Neural progenitor cell (in vitro differentiated cells): Measurements from ENCODE around the gene STAG1. TPM values are rescaled to one million over a fixed set of nuclear protein-coding genes. Genes with fewer than 3 reads are reported as not detected.

ENCODE experiments used
- DNase-seq: peaks from one replicate; pipeline ENCODE4 v3.0.0-alpha.2; 2016; ENCODE audit warnings: low spot score
- H2AFZ ChIP-seq: fragments of 200-600 bp; sonication (generic); replicated peaks from 2 replicates; pipeline ENCODE4 v1.6.1; 2016; ENCODE audit warnings: antibody characterized with exemption
- H3F3A ChIP-seq: fragments of 200-600 bp; sonication (generic); 2 replicates; pipeline ENCODE4 v1.6.1; 2016; ENCODE audit warnings: antibody characterized with exemption, low read depth
- H3K27ac ChIP-seq: fragments of 200-600 bp; sonication (generic); 2 replicates; pipeline ENCODE4 v1.5.1; 2016; ENCODE audit warnings: mild to moderate bottlenecking
- H3K27me3 ChIP-seq: fragments of 200-600 bp; sonication (generic); 2 replicates; pipeline ENCODE4 v1.6.1; 2016; ENCODE audit warnings: mild to moderate bottlenecking, moderate library complexity
- H3K36me3 ChIP-seq: fragments of 200-600 bp; sonication (generic); 2 replicates; pipeline ENCODE4 v1.5.1; 2016
- H3K4me1 ChIP-seq: fragments of 200-600 bp; sonication (generic); 2 replicates; pipeline ENCODE4 v1.6.1; 2016; ENCODE audit warnings: mixed run types
- H3K4me2 ChIP-seq: fragments of 200-600 bp; sonication (generic); 2 replicates; pipeline ENCODE4 v1.6.1; 2016
- H3K4me3 ChIP-seq: fragments of 200-600 bp; sonication (generic); 2 replicates; pipeline ENCODE4 v1.5.1; 2016
- H3K79me2 ChIP-seq: fragments of 200-600 bp; sonication (generic); 2 replicates; pipeline ENCODE4 v1.6.1; 2016; ENCODE audit warnings: low read depth
- H3K9ac ChIP-seq: fragments of 200-600 bp; sonication (generic); 2 replicates; pipeline ENCODE4 v1.6.1; 2016
- H3K9me3 ChIP-seq: fragments of 200-600 bp; sonication (generic); 2 replicates; pipeline ENCODE4 v1.5.1; 2016; ENCODE audit warnings: low read depth
- H4K20me1 ChIP-seq: fragments of 200-600 bp; sonication (generic); 2 replicates; pipeline ENCODE4 v1.6.1; 2016; ENCODE audit warnings: low read depth
- H3K27ac Mint-ChIP-seq: 3 replicates; pipeline ENCODE4 v1.8.0; 2021; ENCODE audit warnings: mixed read lengths
- H3K27me3 Mint-ChIP-seq: 2 replicates; pipeline ENCODE4 v1.8.0; 2022; ENCODE audit warnings: low read depth, mild to moderate bottlenecking, inconsistent platforms, moderate library complexity, mixed read lengths; ENCODE audit not compliant: insufficient read depth
- H3K36me3 Mint-ChIP-seq: 3 replicates; pipeline ENCODE4 v1.8.0; 2021; ENCODE audit warnings: mixed read lengths
- H3K4me1 Mint-ChIP-seq: 3 replicates; pipeline ENCODE4 v1.8.0; 2021; ENCODE audit warnings: mixed read lengths
- H3K4me3 Mint-ChIP-seq: 3 replicates; pipeline ENCODE4 v1.8.0; 2021; ENCODE audit warnings: mild to moderate bottlenecking, moderate library complexity, mixed read lengths
- H3K9me3 Mint-ChIP-seq: 3 replicates; pipeline ENCODE4 v1.8.0; 2020; ENCODE audit warnings: mixed read lengths
- CTCF ChIP-seq: fragments of 200-600 bp; sonication (generic); IDR thresholded peaks from 2 replicates; pipeline ENCODE4 v1.5.1; 2017; ENCODE audit warnings: antibody characterized with exemption, mild to moderate bottlenecking
- EZH2 ChIP-seq: fragments of 200-600 bp; sonication (generic); IDR thresholded peaks from 2 replicates; pipeline ENCODE4 v1.6.1; 2017; ENCODE audit warnings: antibody characterized with exemption, mild to moderate bottlenecking, moderate library complexity
- EZH2phosphoT487 ChIP-seq: fragments of 200-600 bp; sonication (generic); IDR thresholded peaks from 2 replicates; pipeline ENCODE4 v1.6.1; 2017; ENCODE audit warnings: antibody characterized with exemption
- total RNA-seq: library from RNA; depleted of rRNA; stranded (reverse); fragments of >200 nt; gene quantifications from 2 replicates; pipeline ENCODE4 v1.2.3, GENCODE V29; 2015; ENCODE audit warnings: low replicate concordance

STAG1 gene
- total RNA-seq, 1 donor from 2014 or later, result 38.3 TPM

GRCh38 chr3:136457793-136458192, 294.4 kb downstream of the STAG1 start:
- no peak for DNase-seq
- no peaks in the 10 kb centered on the region for H3K4me1 ChIP-seq
- no peak overlapping the region for H3K9ac ChIP-seq
- TF ChIP-seq CTCF, result no peak
- TF ChIP-seq EZH2phosphoT487, result no peak
- TF ChIP-seq EZH2, result no peak
- peaks cover 29% of the 10 kb centered on the region for H3K9me3 ChIP-seq
- no peak overlapping the region for H3K27ac ChIP-seq
- peaks cover 61% of the 10 kb centered on the region for H3K36me3 Mint-ChIP-seq
- no peak overlapping the region for H3K27ac Mint-ChIP-seq
- H4K20me1 ChIP-seq, result no peaks in the 10 kb centered on the region
- H3K9me3 Mint-ChIP-seq, result peaks cover 54% of the 10 kb centered on the region
- H3K27me3 Mint-ChIP-seq, result no peaks in the 10 kb centered on the region
- H3K4me2 ChIP-seq, result no peak overlapping the region
- no peaks in the 10 kb centered on the region for H3K79me2 ChIP-seq
- H2AFZ ChIP-seq, result no peak overlapping the region
- H3F3A ChIP-seq, result no peaks in the 10 kb centered on the region
- no peaks in the 10 kb centered on the region for H3K27me3 ChIP-seq
- H3K4me3 ChIP-seq, result no peak overlapping the region
- no peaks in the 10 kb centered on the region for H3K4me1 Mint-ChIP-seq
- H3K36me3 ChIP-seq, result peaks cover 15% of the 10 kb centered on the region
- H3K4me3 Mint-ChIP-seq, result no peak overlapping the region

GRCh38 chr3:136456196-136456595, 296.0 kb downstream of the STAG1 start:
- H3K27ac ChIP-seq, result no peak overlapping the region
- no peak overlapping the region for H3K27ac Mint-ChIP-seq
- no peak overlapping the region for H2AFZ ChIP-seq
- H3K27me3 Mint-ChIP-seq, result no peaks in the 10 kb centered on the region
- DNase-seq, result no peak
- H3K4me1 ChIP-seq, result no peaks in the 10 kb centered on the region
- H3K4me1 Mint-ChIP-seq, result no peaks in the 10 kb centered on the region
- no peak overlapping the region for H3K4me3 ChIP-seq
- H3K36me3 ChIP-seq, result peaks cover 15% of the 10 kb centered on the region
- H3K27me3 ChIP-seq, result no peaks in the 10 kb centered on the region
- no peak overlapping the region for H3K4me3 Mint-ChIP-seq
- H3K9ac ChIP-seq, result no peak overlapping the region
- no peak overlapping the region for H3K4me2 ChIP-seq
- H3K9me3 Mint-ChIP-seq, result peaks cover 54% of the 10 kb centered on the region
- H4K20me1 ChIP-seq, result no peaks in the 10 kb centered on the region
- H3K9me3 ChIP-seq, result peaks cover 29% of the 10 kb centered on the region
- H3K79me2 ChIP-seq, result no peaks in the 10 kb centered on the region
- no peaks in the 10 kb centered on the region for H3F3A ChIP-seq
- TF ChIP-seq EZH2phosphoT487 (no peak), EZH2 (no peak), CTCF (no peak)
- H3K36me3 Mint-ChIP-seq, result peaks cover 54% of the 10 kb centered on the region

GRCh38 chr3:136444581-136444980, 307.6 kb downstream of the STAG1 start:
- Mint-ChIP-seq H3K27me3 (no peaks in the 10 kb centered on the region), H3K4me1 (no peaks in the 10 kb centered on the region), H3K36me3 (peaks cover 28% of the 10 kb centered on the region), H3K9me3 (no peaks in the 10 kb centered on the region), H3K27ac (no peak overlapping the region), H3K4me3 (no peak overlapping the region)
- TF ChIP-seq EZH2phosphoT487 (no peak), CTCF (no peak)
- no peaks in the 10 kb centered on the region for H3K4me1 ChIP-seq
- H3K9ac ChIP-seq, result no peak overlapping the region
- H3K36me3 ChIP-seq, result no peaks in the 10 kb centered on the region
- no peaks in the 10 kb centered on the region for H3K79me2 ChIP-seq
- no peaks in the 10 kb centered on the region for H4K20me1 ChIP-seq
- H2AFZ ChIP-seq, result no peak overlapping the region
- H3F3A ChIP-seq, result no peaks in the 10 kb centered on the region
- H3K27ac ChIP-seq, result no peak overlapping the region
- H3K27me3 ChIP-seq, result no peaks in the 10 kb centered on the region
- H3K4me3 ChIP-seq, result no peak overlapping the region
- no peak for DNase-seq
- H3K4me2 ChIP-seq, result no peak overlapping the region
- H3K9me3 ChIP-seq, result no peaks in the 10 kb centered on the region

- Histone ChIP-seq H3K4me1 (no peaks in the 10 kb centered on the region), H3K79me2 (no peaks in the 10 kb centered on the region), H4K20me1 (no peaks in the 10 kb centered on the region), H3F3A (no peaks in the 10 kb centered on the region), H3K9me3 (no peaks in the 10 kb centered on the region), H3K36me3 (no peaks in the 10 kb centered on the region), H3K9ac (no peak overlapping the region), H3K4me3 (no peak overlapping the region), H3K27ac (no peak overlapping the region), H3K4me2 (no peak overlapping the region), H2AFZ (no peak overlapping the region), H3K27me3 (no peaks in the 10 kb centered on the region)
- Mint-ChIP-seq H3K36me3 (peaks cover 21% of the 10 kb centered on the region), H3K27ac (no peak overlapping the region), H3K4me3 (no peak overlapping the region), H3K4me1 (no peaks in the 10 kb centered on the region), H3K27me3 (no peaks in the 10 kb centered on the region), H3K9me3 (no peaks in the 10 kb centered on the region)
- DNase-seq, result no peak
- no peak for TF ChIP-seq EZH2
- TF ChIP-seq EZH2phosphoT487, result no peak
- no peak for TF ChIP-seq CTCF
Measured at GRCh38 chr3:136437043-136437442, 315.1 kb downstream of the STAG1 start.
